K562 (cell line): ENCODE data around the gene PNRC2. TPM values are rescaled to one million over a fixed set of nuclear protein-coding genes. Genes with fewer than 3 reads are reported as not detected.
A peak's percentile ranks its signal among the peaks of the same experiment; 100 is the strongest.

Experiments used
- ARID1B ChIP-seq: fragments of 450-650 bp; IDR thresholded peaks from 2 replicates; pipeline ENCODE4 v1.6.1; 2016; ENCODE audit warnings: antibody characterized with exemption, mild to moderate bottlenecking, inconsistent platforms
- ATF2 ChIP-seq: sonication (generic); formaldehyde crosslinking; IDR thresholded peaks from 2 replicates; pipeline ENCODE4 v1.8.1; 2022; ENCODE audit warnings: missing genetic modification reagents
- CBX3 ChIP-seq, 2 experiments: IDR thresholded peaks; 1 replicate in 1 of 2; 2 replicates in 1 of 2; pipeline ENCODE4 v1.6.1; 2012; ENCODE audit warnings: inconsistent platforms in 2 of 2, low read length in 2 of 2, borderline replicate concordance in 1 of 2, control low read depth in 1 of 2
- CCNT2 ChIP-seq: IDR thresholded peaks from 2 replicates; pipeline ENCODE4 v1.6.1; 2011; ENCODE audit warnings: borderline replicate concordance, low read depth, mild to moderate bottlenecking, moderate library complexity, mixed read lengths, low read length; ENCODE audit not compliant: insufficient read length; ENCODE audit errors: extremely low read depth
- KDM1A ChIP-seq, 2 experiments: fragments of 450-650 bp; IDR thresholded peaks; 2 replicates each; pipeline ENCODE4 v1.6.1; 2016; ENCODE audit warnings: mild to moderate bottlenecking in 2 of 2
- MAFK ChIP-seq: IDR thresholded peaks from 2 replicates; pipeline ENCODE4 v1.6.1; 2011; ENCODE audit warnings: low read length, improper control_type of control experiment
- MEIS2 ChIP-seq: fragments of 450-650 bp; IDR thresholded peaks from 2 replicates; pipeline ENCODE4 v1.6.1; 2014; ENCODE audit warnings: mild to moderate bottlenecking; ENCODE audit not compliant: partially characterized antibody
- NKRF ChIP-seq: fragments of 450-650 bp; IDR thresholded peaks from 2 replicates; pipeline ENCODE4 v1.6.1; 2016; ENCODE audit warnings: borderline replicate concordance
- NR2C2 ChIP-seq, 2 experiments: fragments of 200-800 bp in 1 of 2; sonication (Bioruptor generic) in 1 of 2; sonication (generic) in 1 of 2; formaldehyde crosslinking in 1 of 2; IDR thresholded peaks; 2 replicates each; pipeline versions ENCODE4 v1.6.1 to v1.8.0; 2016 to 2022; ENCODE audit warnings: mild to moderate bottlenecking in 1 of 2, missing compliant biosample characterization in 1 of 2, missing genetic modification characterization in 1 of 2, missing genetic modification reagents in 1 of 2
- NR4A1 ChIP-seq, 2 experiments: fragments of 250-450 bp in 1 of 2; fragments of 450-650 bp in 1 of 2; sonication (Bioruptor Pico) in 1 of 2; IDR thresholded peaks; 2 replicates each; pipeline versions ENCODE4 v1.4.0 to v1.6.1; 2016 to 2020; ENCODE audit warnings: mild to moderate bottlenecking in 2 of 2, missing compliant biosample characterization in 1 of 2, missing genetic modification characterization in 1 of 2, moderate library complexity in 1 of 2
- PBX2 ChIP-seq, 2 experiments: IDR thresholded peaks in 1 of 2; conservative IDR thresholded peaks in 1 of 2; 2 replicates each; pipeline ENCODE4 v1.6.1; 2016; ENCODE audit warnings: low read depth in 2 of 2, mild to moderate bottlenecking in 1 of 2, missing compliant biosample characterization in 1 of 2, missing genetic modification characterization in 1 of 2, moderate library complexity in 1 of 2
- RBFOX2 ChIP-seq: fragments of 200-400 bp; formaldehyde crosslinking; IDR thresholded peaks from 2 replicates; pipeline ENCODE4 v1.6.1; 2017; ENCODE audit warnings: low read depth, mild to moderate bottlenecking, low read length, moderate library complexity
- SFPQ ChIP-seq: fragments of 200-400 bp; formaldehyde crosslinking; IDR thresholded peaks from 2 replicates; pipeline ENCODE4 v1.6.1; 2017; ENCODE audit warnings: mild to moderate bottlenecking, low read depth, low read length, moderate library complexity
- ZNF124 ChIP-seq: sonication (generic); formaldehyde crosslinking; IDR thresholded peaks from 2 replicates; pipeline ENCODE4 v1.8.1; 2022; ENCODE audit warnings: missing genetic modification reagents
- ZNF354B ChIP-seq: fragments of 250-450 bp; sonication (Bioruptor Pico); IDR thresholded peaks from 2 replicates; pipeline ENCODE4 v1.4.0; 2020
- ZNF639 ChIP-seq, 2 experiments: fragments of 200-800 bp in 1 of 2; sonication (Bioruptor generic) in 1 of 2; sonication (generic) in 1 of 2; formaldehyde crosslinking in 1 of 2; IDR thresholded peaks in 1 of 2; conservative IDR thresholded peaks in 1 of 2; 2 replicates each; pipeline versions ENCODE4 v1.5.0 to v1.6.1; 2016 to 2020; ENCODE audit warnings: missing compliant biosample characterization in 1 of 2, missing genetic modification characterization in 1 of 2, missing genetic modification reagents in 1 of 2
- polyA plus RNA-seq, 8 experiments: library from polyadenylated mRNA; depleted of rRNA in 4 of 8; stranded (reverse) in 5 of 8; unstranded in 3 of 8; fragments of >200 nt; fragmentation: Nextera tagmentation in 2 of 8; fragmentation: Illumina TruSeq in 1 of 8; extraction: Ambion mirVana in 2 of 8; extraction: Trizol in 1 of 8; gene quantifications; 2 replicates each; pipeline versions ENCODE4 v1.2.1 to v1.2.3, GENCODE V29; 2011 to 2014; ENCODE audit warnings: inconsistent platforms in 1 of 8, missing spikeins in 1 of 8
- total RNA-seq, 7 experiments: library from RNA; depleted of rRNA in 6 of 7; stranded (reverse); fragments of >200 nt in 6 of 7; fragmentation: Illumina TruSeq in 2 of 7; extraction: Trizol in 2 of 7; gene quantifications; 2 replicates each; pipeline versions ENCODE4 v1.2.1 to v1.2.3, GENCODE V29; 2011 to 2021; ENCODE audit warnings: low replicate concordance in 1 of 7

Gene PNRC2
- total and polyA plus RNA-seq, 9 of the 15 experiments (the other 6 are each of a cell fraction or from before 2014, with no cell fraction given), result 127 to 303 (median 203) TPM

GRCh38 chr1:23977854-23978191, 18.2 kb downstream of the PNRC2 start (continued):
- TF ChIP-seq SFPQ (no peak), CCNT2 (no peak), MAFK (no peak), NR2C2 (CRISPR knock-in tag; IDR thresholded peaks at IDR 0.05) (no peak), NR2C2 (tag; IDR thresholded peaks at IDR 0.05) (peak; percentile 42; the same call in 1 of the 2 replicates), ZNF639 (CRISPR knock-in tag; conservative IDR thresholded peaks at IDR 0.05 in 1 of 2, IDR thresholded peaks at IDR 0.05 in 1 of 2) (0 out of 4 replicates have a peak, but pooled peaks of 1 of the 2 experiments have one; percentile 3), NKRF (no peak), RBFOX2 (0 out of 2 replicates have a peak, but pooled peaks have one; percentile 7), ZNF124 (no peak), ATF2 (CRISPR knock-in tag) (no peak), PBX2 (CRISPR knock-in tag; IDR thresholded peaks at IDR 0.05; ENCODE audit: low read depth) (no peak), PBX2 (tag; conservative IDR thresholded peaks at IDR 0.05; ENCODE audit: low read depth) (peak; percentile 87), MEIS2 (peak; percentile 90), CBX3 (IDR thresholded peaks at IDR 0.05; ENCODE audit: borderline replicate concordance in 1 of 2, low read length in 2 of 2) (no peak), NR4A1 (CRISPR knock-in tag; IDR thresholded peaks at IDR 0.05) (no peak), NR4A1 (tag; IDR thresholded peaks at IDR 0.05) (no peak), KDM1A (IDR thresholded peaks at IDR 0.05) (peak; percentile 47 to 49; a peak in 2 of 4 replicates), ZNF354B (no peak), ARID1B (peak; percentile 53; the same call in 1 of the 2 replicates)
